ENCODE measurements around the gene PAX8. TPM values are rescaled to one million over a fixed set of nuclear protein-coding genes. Genes with fewer than 3 reads are reported as not detected.
A peak's percentile ranks its signal among the peaks of the same experiment; 100 is the strongest.

PAX8 gene
- total and polyA plus RNA-seq, 2 donors from 2014 or later: 199 to 607 TPM

GRCh38 chr2:113266431-113266830 is 12.3 kb downstream of the PAX8 start:
- TF ChIP-seq, protein P1, sequence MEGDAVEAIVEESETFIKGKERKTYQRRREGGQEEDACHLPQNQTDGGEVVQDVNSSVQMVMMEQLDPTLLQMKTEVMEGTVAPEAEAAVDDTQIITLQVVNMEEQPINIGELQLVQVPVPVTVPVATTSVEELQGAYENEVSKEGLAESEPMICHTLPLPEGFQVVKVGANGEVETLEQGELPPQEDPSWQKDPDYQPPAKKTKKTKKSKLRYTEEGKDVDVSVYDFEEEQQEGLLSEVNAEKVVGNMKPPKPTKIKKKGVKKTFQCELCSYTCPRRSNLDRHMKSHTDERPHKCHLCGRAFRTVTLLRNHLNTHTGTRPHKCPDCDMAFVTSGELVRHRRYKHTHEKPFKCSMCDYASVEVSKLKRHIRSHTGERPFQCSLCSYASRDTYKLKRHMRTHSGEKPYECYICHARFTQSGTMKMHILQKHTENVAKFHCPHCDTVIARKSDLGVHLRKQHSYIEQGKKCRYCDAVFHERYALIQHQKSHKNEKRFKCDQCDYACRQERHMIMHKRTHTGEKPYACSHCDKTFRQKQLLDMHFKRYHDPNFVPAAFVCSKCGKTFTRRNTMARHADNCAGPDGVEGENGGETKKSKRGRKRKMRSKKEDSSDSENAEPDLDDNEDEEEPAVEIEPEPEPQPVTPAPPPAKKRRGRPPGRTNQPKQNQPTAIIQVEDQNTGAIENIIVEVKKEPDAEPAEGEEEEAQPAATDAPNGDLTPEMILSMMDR (IDR thresholded peaks at IDR 0.05; ENCODE audit: borderline replicate concordance, extremely low read depth, insufficient read depth): no peak
- intact Hi-C loops (cut with DNase I): no loop called here
- no peaks in the 10 kb centered on the region for H3K27me3 ChIP-seq (ENCODE audit: control insufficient read depth, insufficient read depth, low read length)
- peak overlapping the region; percentile 64 to 85 for H3K27ac ChIP-seq (ENCODE audit: low read depth in 2 of 2, low read length in 2 of 2)
- FAIRE-seq (no peak), DNase-seq (no peak)
- H3K4me3 ChIP-seq (ENCODE audit: low read length in 3 of 3): no peak overlapping the region
- no peaks in the 10 kb centered on the region for H3K9me3 ChIP-seq (ENCODE audit: control insufficient read depth in 2 of 3, insufficient read depth in 1 of 3, low read length in 3 of 3)
- peaks cover 10 to 18% (median 11%) of the 10 kb centered on the region in 3 donors for H3K36me3 ChIP-seq (ENCODE audit: control insufficient read depth in 2 of 3, insufficient read depth in 3 of 3, low read length in 3 of 3)
- H3K9ac ChIP-seq (ENCODE audit: low read length in 3 of 3): peak overlapping the region in 1 of 3 donors; percentile 28
- H3K4me1 ChIP-seq (ENCODE audit: control insufficient read depth in 2 of 3, insufficient read depth in 2 of 3, low read depth in 1 of 3, low read length in 3 of 3): peaks cover 4 to 83% (median 71%) of the 10 kb centered on the region in 3 donors

GRCh38 chr2:113264713-113265403 is 13.9 kb downstream of the PAX8 start:
- Histone ChIP-seq H3K4me1 (ENCODE audit: control insufficient read depth in 2 of 3, insufficient read depth in 2 of 3, low read depth in 1 of 3, low read length in 3 of 3) (peaks cover 4 to 70% (median 69%) of the 10 kb centered on the region in 3 donors), H3K27me3 (ENCODE audit: control insufficient read depth, insufficient read depth, low read length) (no peaks in the 10 kb centered on the region), H3K36me3 (ENCODE audit: control insufficient read depth in 2 of 3, insufficient read depth in 3 of 3, low read length in 3 of 3) (peaks cover 9 to 26% (median 10%) of the 10 kb centered on the region in 3 donors), H3K4me3 (ENCODE audit: low read length in 3 of 3) (peak overlapping the region in 2 of 3 donors; percentile 13 to 32), H3K9me3 (ENCODE audit: control insufficient read depth in 2 of 3, insufficient read depth in 1 of 3, low read length in 3 of 3) (no peaks in the 10 kb centered on the region), H3K27ac (ENCODE audit: low read depth in 2 of 2, low read length in 2 of 2) (peak overlapping the region; percentile 64 to 85), H3K9ac (ENCODE audit: low read length in 3 of 3) (peak overlapping the region in 1 of 3 donors; percentile 36)
- DNase-seq (no peak), FAIRE-seq (no peak)
- intact Hi-C loops (cut with DNase I): no loop called here
- TF ChIP-seq, protein P1 (IDR thresholded peaks at IDR 0.05; ENCODE audit: borderline replicate concordance, extremely low read depth, insufficient read depth): no peak

GRCh38 chr2:113263546-113263945 is 15.2 kb downstream of the PAX8 start:
- no peak for FAIRE-seq
- H3K4me1 ChIP-seq (ENCODE audit: control insufficient read depth in 2 of 3, insufficient read depth in 2 of 3, low read depth in 1 of 3, low read length in 3 of 3): peaks cover 0 to 67% (median 63%) of the 10 kb centered on the region in 3 donors

More at GRCh38 chr2:113263546-113263945, 15.2 kb downstream of the PAX8 start:
- Histone ChIP-seq H3K9me3 (ENCODE audit: control insufficient read depth in 2 of 3, insufficient read depth in 1 of 3, low read length in 3 of 3) (no peaks in the 10 kb centered on the region), H3K36me3 (ENCODE audit: control insufficient read depth in 2 of 3, insufficient read depth in 3 of 3, low read length in 3 of 3) (peaks cover 6 to 25% (median 8%) of the 10 kb centered on the region in 3 donors), H3K4me3 (ENCODE audit: low read length in 3 of 3) (no peak overlapping the region), H3K27ac (ENCODE audit: low read depth in 2 of 2, low read length in 2 of 2) (peak overlapping the region; percentile 2 to 85), H3K9ac (ENCODE audit: low read length in 3 of 3) (no peak overlapping the region), H3K27me3 (ENCODE audit: control insufficient read depth, insufficient read depth, low read length) (no peaks in the 10 kb centered on the region)
- DNase-seq: no peak
- intact Hi-C loops (cut with DNase I): no loop called here
- TF ChIP-seq, protein P1 (IDR thresholded peaks at IDR 0.05; ENCODE audit: borderline replicate concordance, extremely low read depth, insufficient read depth): no peak

All from kidney (tissue), 14 donors.